Skin of body (tissue), 2 donors: ENCODE results near the gene FEN1. TPM values are rescaled to one million over a fixed set of nuclear protein-coding genes. Genes with fewer than 3 reads are reported as not detected.

Experiments used
- DNase-seq: peaks from one replicate; lab custom pipeline; 2025; lab: John Stamatoyannopoulos, UW
- total RNA-seq: library from RNA; depleted of rRNA; stranded (reverse); fragments of >200 nt; gene quantifications from one replicate; pipeline ENCODE4 v1.2.3, GENCODE V29; 2014

FEN1 gene, protein sequence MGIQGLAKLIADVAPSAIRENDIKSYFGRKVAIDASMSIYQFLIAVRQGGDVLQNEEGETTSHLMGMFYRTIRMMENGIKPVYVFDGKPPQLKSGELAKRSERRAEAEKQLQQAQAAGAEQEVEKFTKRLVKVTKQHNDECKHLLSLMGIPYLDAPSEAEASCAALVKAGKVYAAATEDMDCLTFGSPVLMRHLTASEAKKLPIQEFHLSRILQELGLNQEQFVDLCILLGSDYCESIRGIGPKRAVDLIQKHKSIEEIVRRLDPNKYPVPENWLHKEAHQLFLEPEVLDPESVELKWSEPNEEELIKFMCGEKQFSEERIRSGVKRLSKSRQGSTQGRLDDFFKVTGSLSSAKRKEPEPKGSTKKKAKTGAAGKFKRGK
- 12.0 TPM for total RNA-seq

DNA sequence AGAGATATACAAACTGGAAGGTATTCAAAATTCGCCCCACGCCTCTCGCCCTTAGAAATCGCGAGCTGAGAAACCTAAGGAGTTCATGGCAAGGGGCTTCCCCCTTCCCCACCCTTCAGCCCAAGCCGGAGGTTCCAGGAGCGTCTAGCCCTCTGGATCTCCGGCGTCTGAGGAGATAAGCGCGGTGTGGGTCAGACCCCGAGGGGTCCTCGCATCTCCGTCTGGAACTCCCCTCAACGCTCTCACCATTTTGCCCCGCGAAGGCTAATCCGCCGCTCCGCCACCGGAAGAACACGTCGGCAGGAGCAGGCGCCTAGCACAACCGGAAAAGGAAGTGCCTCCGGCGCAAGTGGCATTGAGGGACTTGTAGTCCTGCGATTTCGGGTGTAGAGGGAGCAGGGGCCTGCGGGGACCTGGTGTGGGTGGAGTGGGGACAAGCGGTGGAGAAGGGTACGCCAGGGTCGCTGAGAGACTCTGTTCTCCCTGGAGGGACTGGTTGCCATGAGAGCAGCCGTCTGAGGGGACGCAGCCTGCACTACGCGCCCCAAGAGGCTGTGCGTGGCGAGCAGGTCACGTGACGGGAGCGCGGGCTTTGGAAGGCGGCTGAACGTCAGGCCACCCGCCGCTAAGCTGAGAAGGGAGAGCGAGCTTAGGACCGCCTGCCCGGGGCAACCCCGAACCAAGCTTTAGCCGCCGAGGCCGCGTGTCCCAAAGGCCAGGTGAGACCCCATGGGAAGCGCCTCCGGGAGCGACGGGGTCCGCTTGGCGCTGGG lies at the start of gene FEN1, which contains the start of gene TMEM258:
TSS of gene FEN1 (plus strand) at position 602 of the 773 bp plus-strand sequence. CDS start 2,451 bp downstream, outside the sequence.
TSS of gene TMEM258 (minus strand) at position 290 of the 773 bp plus-strand sequence. CDS start at position 249, 41 bp downstream.
- peak; percentile 97 for DNase-seq

DNA sequence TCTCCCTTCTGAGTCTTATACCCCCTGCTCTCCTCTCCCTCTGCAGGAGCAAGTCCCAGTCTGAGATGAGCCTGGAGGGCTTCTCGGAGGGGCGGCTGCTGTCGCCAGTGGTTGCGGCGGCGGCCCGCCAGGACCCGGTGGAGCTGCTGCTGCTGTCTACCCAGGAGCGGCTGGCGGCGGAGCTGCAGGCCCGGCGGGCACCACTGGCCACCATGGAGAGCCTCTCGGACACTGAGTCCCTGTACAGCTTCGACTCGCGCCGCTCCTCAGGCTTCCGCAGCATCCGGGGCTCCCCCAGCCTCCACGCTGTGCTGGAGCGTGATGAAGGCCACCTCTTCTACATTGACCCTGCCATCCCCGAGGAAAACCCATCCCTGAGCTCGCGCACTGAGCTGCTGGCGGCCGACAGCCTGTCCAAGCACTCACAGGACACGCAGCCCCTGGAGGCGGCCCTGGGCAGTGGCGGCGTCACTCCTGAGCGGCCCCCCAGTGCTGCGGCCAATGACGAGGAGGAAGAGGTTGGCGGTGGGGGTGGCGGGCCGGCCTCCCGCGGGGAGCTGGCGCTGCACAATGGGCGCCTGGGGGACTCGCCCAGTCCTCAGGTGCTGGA lies 49.1 kb upstream of the FEN1 start:
- no peak for DNase-seq

DNA sequence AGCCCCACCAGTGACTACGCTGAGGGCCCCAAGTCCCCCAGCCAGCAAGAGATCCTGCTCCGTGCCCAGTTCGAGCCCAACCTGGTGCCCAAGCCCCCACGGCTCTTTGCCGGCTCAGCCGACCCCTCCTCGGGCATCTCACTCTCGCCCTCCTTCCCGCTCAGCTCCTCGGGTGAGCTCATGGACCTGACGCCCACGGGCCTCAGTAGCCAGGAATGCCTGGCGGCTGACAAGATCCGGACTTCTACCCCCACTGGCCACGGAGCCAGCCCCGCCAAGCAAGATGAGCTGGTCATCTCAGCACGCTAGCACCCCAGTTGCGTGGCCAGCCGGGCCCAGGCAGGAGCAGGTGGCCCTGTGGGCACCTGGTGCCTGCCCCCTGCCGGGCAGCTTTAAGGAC lies 48.5 kb upstream of the FEN1 start:
- no peak for DNase-seq

DNA sequence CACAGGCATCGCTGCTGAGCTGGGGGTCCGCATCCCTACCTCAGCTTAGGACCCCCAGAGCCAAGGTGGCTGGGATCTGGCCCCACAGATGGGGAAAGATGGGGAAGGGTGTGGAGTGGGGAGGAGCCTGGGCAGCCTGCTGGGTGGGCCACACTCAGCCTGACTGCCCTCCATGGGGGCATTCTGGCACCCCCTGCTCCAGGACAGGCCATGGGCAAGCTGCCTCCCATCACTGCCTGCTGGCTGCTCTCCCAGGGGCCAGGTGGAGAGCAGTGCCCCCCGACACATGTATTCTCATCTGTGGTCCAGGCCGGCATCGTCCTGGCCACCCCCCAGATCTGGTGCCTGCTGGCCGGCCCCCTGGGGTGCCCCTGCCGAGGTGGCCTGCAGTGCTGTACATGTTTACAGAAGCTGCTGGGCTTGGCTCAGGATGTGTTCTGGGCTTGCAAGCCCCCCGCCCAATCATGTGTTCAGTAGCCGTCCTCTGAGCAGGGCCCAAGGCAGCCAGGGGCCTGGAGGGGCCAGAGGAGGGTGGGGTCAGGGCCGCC lies 48.0 kb upstream of the FEN1 start:
- no peak for DNase-seq

DNA sequence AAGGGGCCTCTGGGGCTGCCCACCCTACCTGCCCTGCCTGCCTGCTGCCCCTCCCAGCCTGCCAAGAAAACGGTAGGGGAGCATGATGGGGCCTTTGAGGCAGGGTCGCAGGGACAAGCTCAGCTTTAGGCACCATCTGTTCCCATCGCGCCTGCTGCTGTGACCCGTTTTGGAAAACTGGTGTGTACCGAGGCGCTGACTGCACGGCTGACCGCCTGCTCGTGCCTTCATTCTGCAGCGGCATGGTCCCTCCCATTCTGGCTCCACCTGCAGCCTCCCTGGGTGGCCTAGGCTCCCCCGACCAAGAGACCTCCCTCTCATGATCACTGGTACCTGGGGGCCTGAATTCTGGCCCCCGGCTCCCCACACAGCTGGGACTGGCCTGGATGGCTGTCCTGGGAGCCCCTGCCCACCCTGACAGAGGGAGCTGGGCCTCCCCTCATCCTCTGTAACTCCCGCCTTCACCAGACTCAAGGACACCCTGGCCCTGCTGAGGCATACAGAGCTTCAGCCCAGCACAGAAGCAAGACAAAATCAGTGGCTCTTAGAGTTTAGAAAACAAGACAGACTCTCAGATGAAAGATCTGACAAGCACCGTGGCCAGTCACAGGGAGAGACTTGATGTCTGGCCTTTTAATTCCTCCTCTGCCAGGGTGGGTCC lies 46.8 kb upstream of the FEN1 start:
- DNase-seq = no peak

DNA sequence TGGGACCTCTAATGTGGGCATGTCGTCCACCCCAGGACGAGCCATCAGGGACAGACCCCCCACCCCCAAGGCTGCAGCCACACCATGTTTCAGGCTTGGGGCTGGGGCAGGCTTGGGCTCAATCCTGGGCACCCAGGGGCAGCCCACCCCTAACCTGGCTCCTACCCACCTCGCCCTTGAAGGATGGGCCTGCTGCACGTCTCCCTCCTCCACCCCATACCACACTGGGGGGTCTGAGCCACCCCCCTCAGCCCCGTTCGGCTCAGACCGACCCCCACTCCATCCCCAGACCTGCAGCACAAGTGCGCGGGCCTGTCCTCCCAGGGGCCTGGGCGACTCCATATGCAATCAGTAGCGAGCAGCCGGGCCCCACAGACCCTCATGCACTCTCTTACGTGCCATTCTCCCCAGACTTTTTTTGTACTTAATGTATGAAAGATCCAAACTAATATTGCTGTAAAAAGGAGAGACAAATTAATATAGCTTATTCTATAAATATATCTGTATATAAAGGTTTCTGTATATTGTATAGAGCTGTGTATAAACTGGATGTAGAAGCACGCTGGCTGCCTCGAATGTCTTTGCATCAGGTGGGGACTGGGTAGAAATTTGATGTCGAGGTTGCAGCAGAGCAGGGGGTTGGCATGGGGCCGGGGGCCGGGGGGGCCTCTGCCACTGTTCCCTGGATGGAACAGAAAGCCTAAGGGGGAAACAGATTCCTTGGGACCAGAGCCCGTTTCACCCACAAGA lies 46.1 kb upstream of the FEN1 start:
- DNase-seq = no peak

DNA sequence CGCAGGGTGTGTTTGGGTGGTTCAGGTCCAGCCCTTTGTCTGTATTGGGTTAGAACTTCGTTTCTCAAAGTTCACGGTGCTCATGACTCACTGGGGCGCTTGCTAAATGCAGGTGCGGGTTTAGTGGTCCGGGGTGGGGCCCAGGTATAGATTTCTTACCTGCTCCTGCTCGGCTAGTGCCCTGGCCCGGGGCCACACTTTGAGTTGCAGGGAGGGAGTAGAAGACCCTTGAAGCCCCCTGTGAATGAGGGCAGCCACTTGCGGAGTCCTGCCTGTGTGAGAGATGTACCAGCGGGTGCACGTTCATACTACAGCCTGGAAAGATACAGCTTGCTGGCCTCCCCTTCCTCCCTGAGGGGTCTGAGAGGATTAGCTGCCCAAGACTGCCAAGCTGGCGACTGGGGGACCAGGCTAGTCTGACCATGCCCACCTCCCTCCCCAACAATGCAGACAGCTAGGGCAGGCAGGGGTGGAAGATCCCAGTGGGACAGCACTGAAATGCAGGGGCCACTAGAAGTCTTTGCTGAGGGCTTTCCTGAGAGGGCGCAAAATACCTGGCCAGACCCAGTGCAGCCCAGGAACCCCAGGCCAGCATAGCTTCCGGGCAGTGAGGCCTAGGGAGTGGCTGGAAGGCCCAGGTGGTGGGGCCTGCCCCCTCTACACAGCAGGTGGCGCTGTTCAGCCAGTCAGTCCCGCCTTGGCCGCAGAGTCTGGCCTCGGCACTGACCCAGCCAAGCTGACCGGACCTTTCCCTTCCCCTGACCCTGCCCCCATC lies 45.3 kb upstream of the FEN1 start:
- DNase-seq = no peak

DNA sequence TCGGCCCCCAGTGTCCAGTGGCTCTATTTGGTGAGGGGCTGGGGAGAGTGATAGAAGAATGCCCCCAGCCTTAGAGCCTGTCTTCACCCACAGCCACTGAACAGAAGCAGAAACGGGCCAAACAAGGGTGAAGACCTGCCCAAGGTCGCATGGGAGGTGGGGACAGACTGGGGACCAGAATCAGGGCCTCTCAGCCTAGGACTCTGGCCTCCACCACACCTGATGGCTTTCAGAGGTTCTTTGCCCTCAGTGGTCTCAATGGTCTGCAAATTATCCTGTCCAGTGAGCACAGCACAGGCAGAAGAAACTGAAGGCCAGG lies 44.8 kb upstream of the FEN1 start:
- DNase-seq = no peak

DNA sequence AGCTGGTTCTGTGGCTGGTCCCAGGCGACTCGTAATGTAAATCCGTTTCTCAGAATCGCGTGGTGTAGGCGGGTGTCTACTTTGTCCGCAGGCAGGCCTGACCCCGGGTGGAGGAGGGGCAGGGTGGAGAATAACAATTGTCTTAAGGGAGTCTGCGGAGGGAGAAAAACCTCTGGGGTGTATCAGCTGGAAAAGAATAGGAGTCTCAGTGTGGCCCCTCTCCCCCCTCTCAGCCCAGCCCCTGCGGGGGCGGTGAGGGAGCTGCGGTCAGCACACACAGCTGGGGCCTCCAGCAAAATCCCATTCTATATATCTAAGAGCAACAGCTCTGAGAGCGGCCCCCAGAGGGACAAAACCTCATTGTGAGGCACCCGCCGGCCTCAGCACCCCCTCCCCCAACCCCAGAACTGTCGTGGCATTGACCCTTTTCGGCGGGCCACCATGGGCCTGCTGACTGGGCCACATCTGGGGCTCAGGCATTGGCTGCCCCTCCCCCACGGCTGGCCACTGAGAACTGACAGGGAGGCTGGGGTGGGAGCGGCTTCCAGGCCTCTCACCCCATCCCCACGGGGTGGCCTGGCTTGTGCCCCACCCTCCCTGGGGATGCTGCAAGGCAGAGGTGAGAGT lies 43.0 kb upstream of the FEN1 start:
- DNase-seq = no peak

DNA sequence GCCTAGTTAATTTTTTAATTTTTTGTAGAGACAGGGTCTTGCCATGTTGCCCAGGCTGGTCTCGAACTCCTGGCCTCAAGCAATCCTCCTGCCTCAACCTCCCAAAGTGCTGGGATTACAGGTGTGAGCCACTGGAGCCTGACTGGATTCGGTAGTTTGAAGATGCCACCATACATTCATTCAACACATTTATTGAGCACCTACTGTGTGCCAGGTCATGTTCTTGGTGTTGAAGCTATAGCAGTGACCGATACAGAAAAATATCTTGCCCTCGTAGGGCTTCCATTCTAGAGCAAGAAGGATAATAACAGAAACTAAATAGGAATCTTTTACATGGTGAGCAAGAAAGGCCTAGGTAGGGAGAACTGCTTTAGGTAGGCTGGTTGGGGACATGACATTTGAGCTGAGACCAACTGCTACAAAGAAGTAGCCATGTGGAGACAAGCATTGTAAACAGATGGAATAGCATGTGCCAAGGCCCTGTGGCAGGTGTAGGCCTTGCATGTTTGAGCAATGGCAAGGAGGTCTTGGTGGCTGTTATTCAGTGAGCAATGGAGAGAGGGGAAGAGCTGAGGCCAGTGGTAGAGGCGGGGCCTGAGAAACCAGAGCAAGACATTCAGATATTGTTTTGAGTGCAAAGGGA lies 42.0 kb upstream of the FEN1 start:
- no peak for DNase-seq

DNA sequence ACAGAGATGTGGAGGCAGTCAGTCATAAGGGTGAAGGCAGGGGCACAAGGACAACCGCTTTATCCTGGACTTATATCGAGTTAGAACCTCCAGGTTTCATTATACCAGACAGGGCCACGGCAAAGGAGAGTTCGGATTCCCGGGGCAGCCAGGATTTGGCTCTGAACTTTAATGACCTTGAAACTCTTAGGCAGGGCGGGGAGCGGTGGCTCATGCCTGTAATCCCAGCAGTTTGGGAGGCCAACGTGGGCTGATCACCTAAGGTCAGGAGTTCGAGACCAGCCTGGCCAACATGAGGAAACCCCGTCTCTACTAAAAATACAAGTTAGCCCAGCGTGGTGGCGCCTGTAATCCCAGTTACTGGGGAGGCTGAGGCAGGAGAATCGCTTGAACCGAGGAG lies 41.3 kb upstream of the FEN1 start:
- no peak for DNase-seq

DNA sequence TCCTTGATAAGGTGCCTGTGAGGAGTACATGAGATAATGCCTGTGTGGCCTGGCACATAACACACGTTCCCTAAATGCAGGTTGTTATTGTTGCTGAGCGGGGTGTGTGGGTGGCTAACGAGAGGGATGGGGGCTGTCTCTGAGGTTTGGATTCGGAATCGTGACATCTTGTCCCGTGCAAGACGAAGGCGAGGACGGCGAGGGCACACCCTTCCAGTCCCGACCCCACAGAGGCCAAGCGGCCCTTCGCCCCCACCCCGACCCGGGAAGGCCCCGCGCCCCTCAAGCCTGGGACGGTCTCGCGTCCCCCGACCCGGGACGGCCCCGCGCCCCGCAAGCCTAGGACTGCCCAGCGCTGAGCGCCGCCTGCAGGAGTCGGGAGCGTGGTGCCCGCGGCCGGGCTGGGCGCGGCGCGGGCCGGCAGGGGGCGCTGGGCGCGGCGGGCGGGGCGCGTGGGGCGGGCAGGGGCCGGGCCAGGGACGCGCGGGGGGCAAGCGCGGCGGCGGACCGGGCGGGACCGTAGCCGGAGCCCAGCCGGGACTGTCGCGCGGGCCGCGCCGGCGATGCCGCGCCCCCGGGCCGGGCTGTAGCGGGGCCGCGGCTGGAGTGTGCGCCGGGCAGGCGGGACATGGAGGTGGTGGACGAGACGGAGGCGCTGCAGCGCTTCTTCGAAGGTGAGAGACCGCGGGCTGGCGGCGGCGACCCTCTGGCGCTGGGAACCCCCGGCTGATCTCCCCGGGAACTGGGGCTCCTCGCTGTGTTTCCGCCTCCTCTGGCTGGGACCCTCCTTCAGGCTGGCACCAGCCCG lies 40.4 kb upstream of the FEN1 start, which contains the start of gene MYRF:
TSS of gene MYRF (plus strand) at position 520 of the 808 bp plus-strand sequence. CDS start at position 629, 109 bp downstream.
- DNase-seq = no peak

DNA sequence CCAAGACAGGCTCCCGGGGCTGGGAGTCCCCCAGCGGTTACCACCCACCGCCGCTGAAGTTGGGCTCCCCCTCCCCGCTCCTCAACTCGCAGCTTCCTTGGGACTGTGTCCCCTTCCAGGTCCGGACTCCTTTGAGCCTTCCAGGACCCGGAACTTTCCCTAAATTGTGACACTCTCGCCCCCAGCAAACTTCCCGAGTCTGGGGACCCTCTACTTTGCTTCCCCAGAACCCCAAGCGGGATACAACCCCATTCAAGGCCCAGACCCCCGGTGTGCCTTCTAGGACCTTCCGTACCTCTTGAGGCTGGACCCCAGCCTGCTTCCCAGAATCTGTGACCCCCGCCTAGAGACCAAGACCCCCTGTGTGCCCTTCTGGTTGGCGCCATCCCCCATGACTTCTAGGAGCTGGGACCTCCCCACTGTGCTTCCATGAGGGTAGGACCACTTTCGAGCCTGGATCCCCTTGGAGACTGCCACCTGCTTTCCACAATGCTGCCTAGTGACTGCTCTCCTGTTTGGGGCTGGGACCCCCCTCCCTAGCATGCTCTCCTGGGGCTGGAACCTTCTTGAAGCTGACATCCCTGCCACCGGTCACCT lies 39.7 kb upstream of the FEN1 start:
- DNase-seq = no peak

DNA sequence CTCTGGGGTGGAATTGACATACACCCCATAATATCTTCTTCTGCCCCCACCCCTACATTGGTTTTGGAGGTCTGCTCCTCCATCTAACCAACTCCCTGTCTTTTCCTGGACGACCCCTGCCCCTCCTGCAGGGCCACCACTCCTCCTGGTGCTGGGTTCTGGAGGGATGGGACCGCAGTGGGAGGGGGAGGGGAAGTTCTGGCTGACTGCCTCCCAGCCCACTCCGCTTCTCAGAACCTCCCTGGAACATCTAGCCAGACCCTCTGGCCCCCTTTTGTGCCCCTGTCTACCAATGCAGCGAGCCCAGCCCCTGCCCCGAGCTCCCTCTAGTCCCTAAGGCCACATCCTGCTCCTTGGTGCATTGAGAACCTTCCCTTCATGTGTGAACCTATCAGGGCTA lies 39.0 kb upstream of the FEN1 start:
- no peak for DNase-seq

DNA sequence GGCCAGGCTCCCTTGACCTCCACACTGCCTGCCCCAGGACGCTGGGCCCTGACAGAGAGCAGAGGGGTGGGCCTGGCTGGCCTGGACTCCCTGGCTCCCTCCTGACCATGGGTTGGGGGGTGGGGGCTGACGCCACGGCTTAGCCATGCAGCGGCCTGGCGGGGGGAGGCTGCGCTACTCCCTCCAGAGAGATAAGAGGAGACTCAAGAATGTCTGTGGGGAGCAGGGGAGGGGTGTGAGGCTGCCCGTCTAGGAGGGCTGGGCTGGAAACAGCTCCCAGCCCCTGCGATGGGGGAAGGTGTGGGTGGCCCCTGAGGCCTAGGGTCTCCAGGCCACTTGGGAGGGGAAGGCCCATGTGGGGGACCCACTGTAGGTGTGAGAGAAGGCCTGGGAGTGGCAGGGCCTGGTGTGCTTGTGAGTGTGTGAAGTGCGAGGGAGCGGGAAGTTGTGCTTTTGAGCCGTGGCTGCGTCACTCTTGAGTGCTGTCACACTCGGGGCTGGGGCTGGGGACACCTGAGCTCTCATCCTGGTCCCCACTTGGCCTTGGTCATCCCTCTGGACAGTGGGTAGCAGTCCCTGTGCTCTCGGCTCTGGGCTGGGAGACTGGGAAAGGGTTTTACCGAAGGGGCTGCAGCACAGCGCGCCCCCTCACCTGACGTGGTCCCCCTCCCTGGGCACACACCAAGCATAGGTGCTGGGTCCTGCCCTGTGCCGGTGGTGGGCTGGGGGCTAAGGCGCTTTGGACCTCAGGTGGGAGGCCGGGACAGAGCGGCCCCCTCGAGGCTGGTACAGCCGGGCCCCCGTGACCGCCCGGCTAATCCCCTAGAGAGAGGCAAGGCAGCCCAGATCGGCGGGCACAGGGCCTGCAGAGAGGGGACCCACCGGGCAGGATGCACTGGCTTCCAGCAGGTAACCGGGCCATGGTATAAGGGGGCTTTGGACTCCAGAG lies 37.9 kb upstream of the FEN1 start:
- no peak for DNase-seq

DNA sequence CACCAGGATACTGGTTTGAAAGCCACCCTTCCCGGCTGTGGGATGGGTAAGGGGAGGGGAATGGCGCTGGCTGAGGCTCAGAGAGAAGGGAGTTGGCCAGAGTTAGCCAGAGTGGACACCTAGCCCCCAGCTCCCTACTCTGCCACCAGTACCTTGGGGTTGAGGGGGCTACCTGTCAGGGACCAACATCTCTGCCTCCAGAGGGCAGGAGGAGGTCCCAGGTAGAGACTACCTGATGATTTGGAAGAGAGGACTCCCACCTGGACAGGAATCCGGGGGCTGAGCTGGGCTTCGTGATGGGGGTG lies 36.6 kb upstream of the FEN1 start:
- no peak for DNase-seq
